ENCODE measurements around the gene ZNF428.

DNA sequence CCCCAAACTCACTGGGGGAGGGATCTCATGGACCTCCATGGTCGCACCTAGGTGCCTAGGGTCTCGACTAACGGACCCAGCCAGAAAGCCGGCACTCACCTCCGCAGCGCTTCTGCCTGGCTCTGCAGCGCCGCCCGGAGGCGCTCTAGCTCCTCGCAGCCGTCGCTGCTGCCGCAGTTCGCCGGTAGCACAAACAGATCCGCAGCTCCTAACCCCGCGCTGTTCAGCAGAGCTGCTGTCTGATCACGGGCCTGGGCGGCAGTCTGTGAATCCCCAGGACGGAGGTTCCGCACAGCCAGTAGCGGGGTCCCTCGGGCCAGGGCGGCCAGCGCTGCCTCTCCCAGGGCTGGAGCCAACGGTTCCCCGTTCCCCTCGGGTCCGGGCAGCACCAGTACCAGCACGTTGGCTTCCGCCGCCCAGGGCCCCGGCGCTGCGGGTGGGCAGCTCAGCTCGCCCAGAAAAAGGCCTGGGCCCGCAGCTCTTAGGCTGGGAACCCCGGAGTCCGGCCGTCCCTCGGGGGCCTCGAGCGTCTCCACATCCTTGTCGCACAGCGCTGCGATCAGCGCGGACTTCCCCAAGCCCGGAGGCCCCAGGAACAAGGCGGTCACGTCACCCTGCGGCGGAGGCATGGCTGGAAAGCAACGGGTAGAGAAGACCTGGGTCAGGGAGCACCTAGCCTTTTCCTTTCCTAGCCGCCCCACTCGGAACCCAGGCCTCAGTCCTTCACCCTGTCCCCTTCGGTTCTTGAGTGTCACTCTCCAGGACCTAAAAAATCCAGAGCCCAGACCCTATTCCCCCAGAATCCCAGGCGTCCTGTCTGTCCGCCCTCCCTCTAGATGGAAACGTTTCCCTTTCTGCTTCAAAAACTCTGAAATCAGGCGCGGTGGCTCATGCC, 24.5 kb downstream of the ZNF428 start:
- TF ChIP-seq CTCF (IDR thresholded peaks at IDR 0.05; ENCODE audit: insufficient read depth, low read length) (peak; percentile 95), POLR2AphosphoS5 (IDR thresholded peaks at IDR 0.05; ENCODE audit: low read depth) (no peak; the same call in 1 of the 2 replicates)
- TF ChIP-seq, protein P1, sequence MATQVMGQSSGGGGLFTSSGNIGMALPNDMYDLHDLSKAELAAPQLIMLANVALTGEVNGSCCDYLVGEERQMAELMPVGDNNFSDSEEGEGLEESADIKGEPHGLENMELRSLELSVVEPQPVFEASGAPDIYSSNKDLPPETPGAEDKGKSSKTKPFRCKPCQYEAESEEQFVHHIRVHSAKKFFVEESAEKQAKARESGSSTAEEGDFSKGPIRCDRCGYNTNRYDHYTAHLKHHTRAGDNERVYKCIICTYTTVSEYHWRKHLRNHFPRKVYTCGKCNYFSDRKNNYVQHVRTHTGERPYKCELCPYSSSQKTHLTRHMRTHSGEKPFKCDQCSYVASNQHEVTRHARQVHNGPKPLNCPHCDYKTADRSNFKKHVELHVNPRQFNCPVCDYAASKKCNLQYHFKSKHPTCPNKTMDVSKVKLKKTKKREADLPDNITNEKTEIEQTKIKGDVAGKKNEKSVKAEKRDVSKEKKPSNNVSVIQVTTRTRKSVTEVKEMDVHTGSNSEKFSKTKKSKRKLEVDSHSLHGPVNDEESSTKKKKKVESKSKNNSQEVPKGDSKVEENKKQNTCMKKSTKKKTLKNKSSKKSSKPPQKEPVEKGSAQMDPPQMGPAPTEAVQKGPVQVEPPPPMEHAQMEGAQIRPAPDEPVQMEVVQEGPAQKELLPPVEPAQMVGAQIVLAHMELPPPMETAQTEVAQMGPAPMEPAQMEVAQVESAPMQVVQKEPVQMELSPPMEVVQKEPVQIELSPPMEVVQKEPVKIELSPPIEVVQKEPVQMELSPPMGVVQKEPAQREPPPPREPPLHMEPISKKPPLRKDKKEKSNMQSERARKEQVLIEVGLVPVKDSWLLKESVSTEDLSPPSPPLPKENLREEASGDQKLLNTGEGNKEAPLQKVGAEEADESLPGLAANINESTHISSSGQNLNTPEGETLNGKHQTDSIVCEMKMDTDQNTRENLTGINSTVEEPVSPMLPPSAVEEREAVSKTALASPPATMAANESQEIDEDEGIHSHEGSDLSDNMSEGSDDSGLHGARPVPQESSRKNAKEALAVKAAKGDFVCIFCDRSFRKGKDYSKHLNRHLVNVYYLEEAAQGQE (IDR thresholded peaks at IDR 0.05; ENCODE audit: insufficient replicate concordance, low read depth) = no peak
